HG03159 (cell line): ENCODE data around the gene P2RY8.
"Not testable (repeated sequence)": the region's sequence is repeated elsewhere in the genome, so short reads cannot be mapped to it uniquely, and the experiment has no call there.

ENCODE experiments used
- ATAC-seq: cut with Tn5 transposase; IDR thresholded peaks from one replicate; pipeline ENCODE4 v1.9.1; 2021; ENCODE audit warnings: mild to moderate bottlenecking, moderate library complexity; ENCODE audit not compliant: unreplicated experiment

P2RY8 gene

GRCh38 chrX:1466232-1466661 is 70.7 kb downstream of the P2RY8 start:
- no peak for ATAC-seq

- no peak for ATAC-seq
Measured at GRCh38 chrX:1465286-1466231, 71.4 kb downstream of the P2RY8 start.

- no peak for ATAC-seq
Measured at GRCh38 chrX:1464971-1465285, 72.1 kb downstream of the P2RY8 start.

- no peak for ATAC-seq
Measured at GRCh38 chrX:1464041-1464970, 72.7 kb downstream of the P2RY8 start.

GRCh38 chrX:1463581-1463980 is 73.4 kb downstream of the P2RY8 start:
- no peak for ATAC-seq

GRCh38 chrX:1462596-1463251 is 74.3 kb downstream of the P2RY8 start:
- no peak for ATAC-seq

- ATAC-seq, result no peak
Measured at GRCh38 chrX:1462110-1462509, 74.9 kb downstream of the P2RY8 start.

GRCh38 chrX:1455948-1456280 is 81.1 kb downstream of the P2RY8 start:
- ATAC-seq, result no peak

GRCh38 chrX:1453951-1454785 is 82.8 kb downstream of the P2RY8 start:
- ATAC-seq, result peak; percentile 48

- ATAC-seq, result peak; percentile 31
Measured at GRCh38 chrX:1453395-1453783, 83.6 kb downstream of the P2RY8 start.

- peak; percentile 57 for ATAC-seq
Measured at GRCh38 chrX:1452516-1453394, 84.2 kb downstream of the P2RY8 start, which contains the start of gene ASMTL. Gene ASMTL, minus strand, starts transcription at chrX:1452909. Its CDS starts 69 bp downstream, at chrX:1452840.

- no peak for ATAC-seq
Measured at GRCh38 chrX:1451661-1452515, 85.1 kb downstream of the P2RY8 start.

- ATAC-seq, result no peak
Measured at GRCh38 chrX:1451251-1451660, 85.7 kb downstream of the P2RY8 start.

- no peak for ATAC-seq
Measured at GRCh38 chrX:1450361-1451161, 86.4 kb downstream of the P2RY8 start.

- ATAC-seq, result no peak
Measured at GRCh38 chrX:1449823-1450149, 87.2 kb downstream of the P2RY8 start.

GRCh38 chrX:1449036-1449822 is 87.8 kb downstream of the P2RY8 start:
- ATAC-seq, result no peak

GRCh38 chrX:1448573-1449001 is 88.4 kb downstream of the P2RY8 start:
- not testable (repeated sequence) for ATAC-seq
